K562 (cell line): ENCODE data around the gene ZWINT. TPM values are rescaled to one million over a fixed set of nuclear protein-coding genes. Genes with fewer than 3 reads are reported as not detected.

ENCODE experiments used
- AFF4 ChIP-seq: sonication (generic); formaldehyde crosslinking; IDR thresholded peaks from 2 replicates; pipeline ENCODE4 v1.8.0; 2023; ENCODE audit warnings: mild to moderate bottlenecking, missing genetic modification reagents
- ARID3A ChIP-seq: IDR thresholded peaks from 2 replicates; pipeline ENCODE4 v1.6.1; 2012; ENCODE audit warnings: low read depth, low read length, improper control_type of control experiment, borderline replicate concordance
- ARNT ChIP-seq, 2 experiments: fragments of 450-650 bp; IDR thresholded peaks; 2 replicates each; pipeline ENCODE4 v1.6.1; 2016; ENCODE audit warnings: mild to moderate bottlenecking in 1 of 2
- ATF7 ChIP-seq: fragments of 450-650 bp; IDR thresholded peaks from 2 replicates; pipeline ENCODE4 v1.7.1; 2014; ENCODE audit warnings: mild to moderate bottlenecking, moderate library complexity
- BRD9 ChIP-seq: fragments of 450-650 bp; IDR thresholded peaks from 2 replicates; pipeline ENCODE4 v1.6.1; 2018; ENCODE audit warnings: low read depth; ENCODE audit not compliant: partially characterized antibody
- CBFA2T2 ChIP-seq: fragments of 450-650 bp; conservative IDR thresholded peaks from 2 replicates; pipeline ENCODE4 v1.6.1; 2017; ENCODE audit warnings: mild to moderate bottlenecking
- CCNT2 ChIP-seq: IDR thresholded peaks from 2 replicates; pipeline ENCODE4 v1.6.1; 2011; ENCODE audit warnings: borderline replicate concordance, low read depth, mild to moderate bottlenecking, moderate library complexity, mixed read lengths, low read length; ENCODE audit not compliant: insufficient read length; ENCODE audit errors: extremely low read depth
- CTCF ChIP-seq, 3 experiments: IDR thresholded peaks in 2 of 3; conservative IDR thresholded peaks in 1 of 3; 2 replicates each; pipeline ENCODE4 v1.5.1; 2011 to 2012; ENCODE audit warnings: low read length in 3 of 3, mild to moderate bottlenecking in 3 of 3, control low read depth in 2 of 3, improper control_type of control experiment in 1 of 3, inconsistent platforms in 1 of 3, low read depth in 1 of 3, mixed read lengths in 1 of 3, moderate library complexity in 1 of 3; ENCODE audit not compliant: insufficient read depth in 2 of 3
- EGR1 ChIP-seq: fragments of 450-650 bp; conservative IDR thresholded peaks from 2 replicates; pipeline ENCODE4 v1.6.1; 2017; ENCODE audit warnings: mild to moderate bottlenecking
- EHMT2 ChIP-seq: fragments of 450-650 bp; IDR thresholded peaks from 2 replicates; pipeline ENCODE4 v1.6.1; 2018; ENCODE audit warnings: antibody characterized with exemption
- FOSL1 ChIP-seq: fragments of 200-800 bp; sonication (Bioruptor generic); conservative IDR thresholded peaks from 2 replicates; pipeline ENCODE4 v1.6.1; 2016; ENCODE audit warnings: missing genetic modification characterization, missing compliant biosample characterization
- FOXM1 ChIP-seq, 2 experiments: fragments of 450-650 bp in 1 of 2; sonication (generic) in 1 of 2; formaldehyde crosslinking in 1 of 2; IDR thresholded peaks; 2 replicates each; pipeline versions ENCODE4 v1.6.1 to v1.9.0; 2017 to 2022; ENCODE audit warnings: low read depth in 2 of 2, mild to moderate bottlenecking in 2 of 2, missing genetic modification reagents in 1 of 2, moderate library complexity in 1 of 2
- HCFC1 ChIP-seq: IDR thresholded peaks from 2 replicates; pipeline ENCODE4 v1.6.1; 2012; ENCODE audit warnings: low read depth, low read length, improper control_type of control experiment
- NFE2 ChIP-seq: IDR thresholded peaks from 2 replicates; pipeline ENCODE4 v1.6.1; 2014; ENCODE audit warnings: antibody characterized with exemption, low read depth
- POLR2A ChIP-seq: fragments of 450-650 bp; conservative IDR thresholded peaks from 2 replicates; pipeline ENCODE4 v1.6.1; 2016
- RBBP5 ChIP-seq: fragments of 200-600 bp; sonication (generic); IDR thresholded peaks from 2 replicates; pipeline ENCODE4 v1.6.1; 2012; ENCODE audit warnings: borderline replicate concordance, mild to moderate bottlenecking, low read length, control low read depth, inconsistent platforms; ENCODE audit not compliant: insufficient read depth, poor library complexity, severe bottlenecking
- SMARCE1 ChIP-seq: fragments of 450-650 bp; IDR thresholded peaks from 2 replicates; pipeline ENCODE4 v1.7.1; 2016; ENCODE audit warnings: mild to moderate bottlenecking
- ZNF282 ChIP-seq: sonication (generic); formaldehyde crosslinking; IDR thresholded peaks from 2 replicates; pipeline ENCODE4 v1.8.1; 2023; ENCODE audit warnings: missing genetic modification reagents
- ZNF644 ChIP-seq: fragments of 200-800 bp; sonication (Bioruptor generic); IDR thresholded peaks from 2 replicates; pipeline ENCODE4 v1.6.1; 2016; ENCODE audit warnings: low read depth, missing genetic modification characterization, missing compliant biosample characterization
- polyA plus RNA-seq, 8 experiments: library from polyadenylated mRNA; depleted of rRNA in 4 of 8; stranded (reverse) in 5 of 8; unstranded in 3 of 8; fragments of >200 nt; fragmentation: Nextera tagmentation in 2 of 8; fragmentation: Illumina TruSeq in 1 of 8; extraction: Ambion mirVana in 2 of 8; extraction: Trizol in 1 of 8; gene quantifications; 2 replicates each; pipeline versions ENCODE4 v1.2.1 to v1.2.3, GENCODE V29; 2011 to 2014; ENCODE audit warnings: inconsistent platforms in 1 of 8, missing spikeins in 1 of 8
- total RNA-seq, 7 experiments: library from RNA; depleted of rRNA in 6 of 7; stranded (reverse); fragments of >200 nt in 6 of 7; fragmentation: Illumina TruSeq in 2 of 7; extraction: Trizol in 2 of 7; gene quantifications; 2 replicates each; pipeline versions ENCODE4 v1.2.1 to v1.2.3, GENCODE V29; 2011 to 2021; ENCODE audit warnings: low replicate concordance in 1 of 7

Gene ZWINT
- total and polyA plus RNA-seq, 9 of the 15 experiments (the other 6 are each of a cell fraction or from before 2014, with no cell fraction given) = 122 to 245 (median 160) TPM

GRCh38 chr10:56370217-56371113 lies 9.4 kb upstream of the ZWINT start (continued):
- TF ChIP-seq CTCF (IDR thresholded peaks at IDR 0.05 in 2 of 3, conservative IDR thresholded peaks at IDR 0.05 in 1 of 3; ENCODE audit: insufficient read depth in 2 of 3, low read depth in 1 of 3, low read length in 3 of 3) = no peak
- peak; percentile 68 for TF ChIP-seq CBFA2T2
- peak; percentile 89; the same call in 1 of the 2 replicates for TF ChIP-seq ZNF644 (tag)
- peak; percentile 54 for TF ChIP-seq RBBP5
- TF ChIP-seq ARNT (IDR thresholded peaks at IDR 0.05) = 0 out of 4 replicates have a peak, but pooled peaks of 1 of the 2 experiments have one; percentile 45
- TF ChIP-seq EGR1 = no peak
- peak; percentile 23 for TF ChIP-seq BRD9
- TF ChIP-seq POLR2A = no peak
- peak; percentile 82; the same call in 1 of the 2 replicates for TF ChIP-seq SMARCE1
- TF ChIP-seq ARID3A = no peak
- TF ChIP-seq NFE2 = peak; percentile 71
- TF ChIP-seq AFF4 (CRISPR knock-in tag) = no peak
- no peak for TF ChIP-seq HCFC1
- TF ChIP-seq CCNT2 = peak; percentile 65
- TF ChIP-seq EHMT2 = peak; percentile 85
- peak; percentile 65 for TF ChIP-seq FOSL1
- no peak for TF ChIP-seq ZNF282
- TF ChIP-seq FOXM1 (IDR thresholded peaks at IDR 0.05; ENCODE audit: low read depth) = no peak
- no peak for TF ChIP-seq FOXM1 (CRISPR knock-in tag; IDR thresholded peaks at IDR 0.05; ENCODE audit: low read depth)
- peak; percentile 54; the same call in 1 of the 2 replicates for TF ChIP-seq ATF7
